Measurements from ENCODE around the gene TMEM128.

The TMEM128 gene, protein sequence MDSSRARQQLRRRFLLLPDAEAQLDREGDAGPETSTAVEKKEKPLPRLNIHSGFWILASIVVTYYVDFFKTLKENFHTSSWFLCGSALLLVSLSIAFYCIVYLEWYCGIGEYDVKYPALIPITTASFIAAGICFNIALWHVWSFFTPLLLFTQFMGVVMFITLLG

GRCh38 chr4:4248029-4248884 lies at the start of gene TMEM128:
Gene TMEM128 (minus strand): TSS chr4:4248223. CDS start chr4:4248202, 21 bp downstream.
- peak within 1 kb of the TSS; percentile 86 for H3K4me3 ChIP-seq (ENCODE audit: low read depth, low read length)

DNA sequence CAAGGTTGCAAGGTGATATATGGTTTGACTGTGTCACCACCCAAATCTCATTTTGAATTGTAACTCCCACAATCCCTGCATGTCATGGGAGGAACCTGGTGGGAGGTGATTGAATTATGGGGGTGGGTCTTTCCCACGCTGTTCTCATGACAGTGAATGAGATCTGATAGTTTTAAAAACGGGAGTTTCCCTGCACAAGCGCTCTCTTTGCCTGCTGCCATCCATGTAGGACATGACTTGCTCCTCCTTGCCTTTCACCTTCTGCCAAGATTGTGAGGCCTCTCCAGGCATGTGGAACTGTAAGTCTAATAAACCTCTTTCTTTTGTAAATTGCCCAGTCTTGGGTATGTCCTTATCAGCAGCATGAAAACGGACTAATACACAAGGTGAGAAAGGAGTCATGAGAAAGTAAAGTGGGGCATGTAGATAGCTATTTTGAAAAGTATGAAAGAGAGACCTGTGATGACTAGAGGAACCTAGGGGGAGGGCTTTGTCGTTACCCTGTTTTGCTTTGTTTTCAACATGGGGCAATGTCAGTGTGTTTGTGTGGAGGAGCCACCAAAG lies 48.3 kb upstream of the TMEM128 start:
- H3K4me3 ChIP-seq (ENCODE audit: low read depth, low read length) = no peak overlapping the region

DNA sequence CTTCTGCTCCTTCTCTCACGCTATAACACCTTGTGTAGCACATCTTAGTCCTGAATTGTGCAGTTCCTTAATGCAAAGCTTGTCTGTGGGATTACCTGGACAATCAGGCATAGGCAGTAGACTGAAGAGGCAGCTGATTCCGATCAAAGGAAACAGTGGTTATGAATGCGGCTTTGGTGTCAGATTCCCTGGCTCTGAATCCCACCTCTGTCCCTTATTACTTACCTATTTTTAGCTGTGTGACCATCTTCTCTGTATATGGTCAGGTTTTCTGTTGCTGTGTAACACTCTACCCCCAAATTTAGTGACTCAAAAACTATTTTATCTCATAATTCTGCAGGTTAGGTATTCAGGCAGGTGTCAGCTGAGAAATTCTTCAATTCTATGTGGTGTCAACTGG lies 45.3 kb upstream of the TMEM128 start:
- no peak overlapping the region for H3K4me3 ChIP-seq (ENCODE audit: low read depth, low read length)

DNA sequence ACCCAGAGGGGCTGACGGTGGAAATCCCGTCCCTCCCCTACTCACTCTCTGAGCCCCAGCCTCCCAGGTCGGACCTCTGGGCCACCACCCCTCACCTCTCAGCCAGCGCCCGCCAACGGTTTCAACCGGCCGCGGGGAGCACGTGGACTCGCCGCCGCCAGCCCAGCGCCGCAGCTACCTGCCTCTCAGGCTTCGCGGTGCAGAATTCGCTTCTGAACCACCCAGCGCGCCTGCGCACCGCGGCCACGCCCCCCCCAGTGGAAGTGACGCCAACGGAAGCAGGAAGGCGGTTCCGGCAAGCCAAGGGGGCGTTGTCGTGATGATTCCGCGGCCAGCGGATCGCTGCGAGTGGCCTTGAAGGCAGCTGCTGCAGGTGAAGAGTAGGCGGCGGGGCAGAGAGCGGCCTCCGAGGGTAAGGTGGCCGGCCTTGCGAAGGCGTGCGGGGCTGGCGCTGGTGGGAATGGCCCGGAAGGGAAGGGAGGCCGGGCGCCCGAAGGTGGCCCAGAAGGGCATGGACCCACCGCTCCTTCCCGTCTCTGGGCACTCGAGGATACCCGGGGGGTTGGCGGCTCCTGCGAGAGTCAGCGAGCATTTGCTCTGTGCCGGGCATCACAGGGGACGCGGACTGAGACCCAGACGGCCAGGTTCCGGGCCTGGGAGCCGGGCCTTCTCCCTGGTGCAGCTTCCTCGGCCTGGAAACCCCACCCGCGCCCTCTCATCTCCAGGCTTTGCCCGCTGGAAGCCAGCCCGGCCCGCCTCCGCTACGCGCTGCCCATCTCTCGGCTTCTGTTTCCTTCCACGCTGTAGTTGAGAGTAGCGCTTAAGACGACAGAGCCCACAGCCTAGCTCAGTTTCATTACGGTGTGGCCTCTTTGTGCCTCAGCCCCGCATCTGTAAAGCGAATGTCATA lies 42.2 kb upstream of the TMEM128 start, which contains the start of the genes LYAR and ZBTB49:
Gene LYAR (minus strand): TSS at position 214 of the 910 bp plus-strand sequence. CDS start 6,412 bp downstream, outside the sequence.
Gene ZBTB49 (plus strand): TSS at position 311 of the 910 bp plus-strand sequence. CDS start 9,695 bp downstream, outside the sequence.
- H3K4me3 ChIP-seq (ENCODE audit: low read depth, low read length) = peak within 1 kb of the TSS; percentile 97

DNA sequence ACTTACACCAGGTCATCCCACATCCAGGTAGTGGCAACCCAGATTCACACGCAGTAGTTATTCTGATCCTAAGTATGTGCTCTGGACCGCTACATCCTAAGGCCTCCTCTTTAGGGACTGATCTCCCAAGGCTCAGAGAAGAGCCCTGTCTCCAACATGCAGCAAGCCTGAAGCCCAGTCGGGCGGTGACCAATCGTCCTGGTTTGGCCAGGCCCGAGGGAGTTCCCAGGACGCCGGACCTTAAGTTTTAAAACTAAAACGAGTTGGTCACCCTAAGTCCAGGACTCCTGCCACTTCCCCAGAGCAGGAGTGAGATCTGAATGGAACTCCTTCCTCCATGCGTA lies 41.5 kb upstream of the TMEM128 start:
- peak overlapping the region; percentile 97 for H3K4me3 ChIP-seq (ENCODE audit: low read depth, low read length)

DNA sequence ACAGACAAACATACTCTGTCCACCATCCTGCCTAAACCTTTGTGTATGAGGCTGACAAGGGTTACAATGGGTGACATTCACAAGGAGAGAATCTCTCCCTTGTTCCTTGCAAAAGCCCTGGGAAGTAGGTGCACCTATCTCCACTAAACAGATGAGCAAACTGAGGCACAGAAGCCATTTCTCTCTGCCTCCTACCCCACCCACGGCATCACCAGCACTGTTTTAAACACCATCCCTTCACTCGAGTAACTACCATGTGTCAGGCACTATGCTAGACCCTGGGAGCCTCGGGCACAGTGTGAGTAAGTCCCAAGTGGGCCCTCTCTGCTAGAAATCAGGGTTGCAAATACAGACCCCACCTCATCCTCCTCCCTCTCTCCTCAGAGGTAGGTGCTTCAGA lies 41.0 kb upstream of the TMEM128 start:
- peak overlapping the region; percentile 97 for H3K4me3 ChIP-seq (ENCODE audit: low read depth, low read length)

- H3K4me3 ChIP-seq (ENCODE audit: low read depth, low read length) = no peak overlapping the region
Measured at GRCh38 chr4:4288098-4288497, 40.1 kb upstream of the TMEM128 start.

DNA sequence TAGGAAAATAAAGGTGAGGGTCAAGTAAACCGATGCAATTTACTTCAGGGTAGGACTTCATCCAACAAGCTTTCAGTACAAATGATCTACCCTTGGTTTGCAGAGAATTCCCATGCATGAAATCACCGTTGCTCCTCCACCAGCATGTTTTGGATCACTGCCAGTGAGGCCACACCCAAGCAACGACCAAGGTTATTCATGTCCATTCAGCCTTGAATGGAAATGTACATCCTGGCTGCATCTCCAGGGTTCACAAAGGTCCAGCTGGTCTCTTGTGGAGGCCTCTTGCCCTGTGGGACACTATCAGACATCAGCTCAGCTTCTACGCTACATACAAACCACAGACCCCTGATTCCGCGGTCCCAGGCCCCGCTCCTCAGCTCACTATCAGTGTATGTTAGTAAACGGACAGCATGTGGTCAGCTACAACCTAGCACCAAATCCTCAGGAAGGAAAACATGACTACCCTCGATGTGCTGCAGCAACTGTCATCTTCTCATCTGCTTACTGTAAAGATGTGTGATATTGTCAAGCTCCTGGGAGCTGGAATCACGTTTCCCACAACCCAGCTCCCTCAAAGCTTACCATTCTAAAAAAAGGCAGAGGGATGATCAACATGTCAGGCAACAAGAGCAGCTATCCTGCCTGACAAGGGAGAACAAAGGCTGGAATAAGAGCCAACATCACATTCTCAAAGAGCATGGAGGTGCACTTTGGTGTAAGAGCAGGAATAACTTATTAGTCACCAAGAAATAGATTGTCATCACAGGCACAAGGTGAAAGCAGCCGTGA lies 37.0 kb upstream of the TMEM128 start:
- no peak overlapping the region for H3K4me3 ChIP-seq (ENCODE audit: low read depth, low read length)

GRCh38 chr4:4281787-4282186 lies 33.8 kb upstream of the TMEM128 start:
- H3K4me3 ChIP-seq (ENCODE audit: low read depth, low read length) = no peak overlapping the region

DNA sequence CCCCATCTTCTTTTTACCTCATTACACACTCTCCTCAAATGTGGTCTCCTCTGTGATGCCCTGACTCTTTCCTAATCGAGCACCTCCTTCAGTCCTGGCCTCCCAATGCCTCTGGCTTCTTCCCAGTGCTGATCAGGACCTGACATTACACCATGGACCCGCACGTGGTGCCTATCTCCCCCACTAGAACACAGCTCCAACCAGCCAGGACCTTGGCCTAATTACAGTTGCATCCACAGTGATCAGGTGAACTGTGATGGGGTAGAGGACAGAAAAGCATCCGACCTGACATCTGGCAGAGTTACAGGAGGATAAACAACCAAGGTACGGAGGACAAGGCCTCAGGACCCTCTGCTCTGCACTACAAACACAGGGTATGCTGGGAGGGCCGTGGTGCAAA lies 29.5 kb upstream of the TMEM128 start:
- no peak overlapping the region for H3K4me3 ChIP-seq (ENCODE audit: low read depth, low read length)

- no peak overlapping the region for H3K4me3 ChIP-seq (ENCODE audit: low read depth, low read length)
Measured at GRCh38 chr4:4274226-4274625, 26.2 kb upstream of the TMEM128 start.

- no peak overlapping the region for H3K4me3 ChIP-seq (ENCODE audit: low read depth, low read length)
Measured at GRCh38 chr4:4271912-4272311, 23.9 kb upstream of the TMEM128 start.

DNA sequence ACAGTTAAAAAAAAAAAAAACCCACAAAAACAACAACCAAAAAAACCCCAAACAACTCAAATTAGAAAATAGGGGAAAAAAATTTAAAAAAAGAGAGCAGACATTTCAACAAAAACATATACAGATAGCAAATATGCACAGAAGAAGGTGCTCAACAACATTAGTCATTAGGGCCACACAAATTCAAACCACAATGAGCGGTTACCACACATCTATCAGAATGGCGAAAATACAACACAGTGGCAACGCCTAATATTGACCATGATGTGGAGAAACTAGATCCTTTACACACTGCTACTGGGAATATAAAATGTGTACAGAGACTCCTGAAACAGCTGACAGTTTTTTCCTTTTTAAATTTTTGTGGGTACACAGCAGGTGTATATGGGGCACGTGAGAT lies 22.5 kb upstream of the TMEM128 start:
- H3K4me3 ChIP-seq (ENCODE audit: low read depth, low read length) = no peak overlapping the region

- H3K4me3 ChIP-seq (ENCODE audit: low read depth, low read length) = no peak overlapping the region
Measured at GRCh38 chr4:4269856-4270255, 21.8 kb upstream of the TMEM128 start.

- no peak overlapping the region for H3K4me3 ChIP-seq (ENCODE audit: low read depth, low read length)
Measured at GRCh38 chr4:4269331-4269731, 21.3 kb upstream of the TMEM128 start.

DNA sequence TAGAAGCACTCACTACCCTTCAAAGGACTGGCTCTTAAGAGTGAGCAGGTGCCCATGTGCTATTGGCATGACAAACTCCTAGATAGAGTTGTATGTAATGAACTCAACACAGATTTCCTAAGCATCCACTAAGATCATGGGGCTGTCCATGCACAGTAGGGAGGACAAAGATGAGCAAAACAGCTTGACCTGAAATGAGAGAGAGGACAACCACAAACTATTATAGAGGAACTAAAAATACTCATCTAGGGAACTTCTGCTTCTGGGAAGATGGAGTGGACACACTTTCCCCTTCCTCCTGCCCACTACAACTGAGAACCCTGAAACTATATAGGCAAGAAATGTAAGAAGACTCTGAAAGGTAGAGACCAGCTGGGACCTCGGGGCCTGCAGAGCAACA lies 20.8 kb upstream of the TMEM128 start:
- no peak overlapping the region for H3K4me3 ChIP-seq (ENCODE audit: low read depth, low read length)

DNA sequence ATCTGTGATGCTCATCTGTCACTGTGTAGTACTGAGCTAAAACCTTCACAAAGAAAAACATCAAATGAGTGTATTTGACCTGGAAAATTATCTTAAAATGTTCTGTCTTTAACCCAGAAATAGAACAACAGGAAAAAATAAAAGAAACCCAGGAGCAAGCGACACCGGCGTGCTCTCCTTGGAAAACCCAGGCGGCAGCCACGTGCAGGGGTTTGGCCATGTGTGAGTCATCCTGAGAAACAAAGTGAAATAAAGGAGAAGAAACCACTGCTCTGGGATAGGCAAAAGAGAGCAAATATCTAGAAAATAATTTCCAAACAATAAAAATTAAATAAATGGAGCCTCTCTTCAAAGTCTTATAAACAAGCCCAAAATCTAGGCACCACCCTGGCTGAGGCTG lies 20.0 kb upstream of the TMEM128 start:
- H3K4me3 ChIP-seq (ENCODE audit: low read depth, low read length) = no peak overlapping the region

- no peak overlapping the region for H3K4me3 ChIP-seq (ENCODE audit: low read depth, low read length)
Measured at GRCh38 chr4:4260185-4260751, 12.2 kb upstream of the TMEM128 start.

DNA sequence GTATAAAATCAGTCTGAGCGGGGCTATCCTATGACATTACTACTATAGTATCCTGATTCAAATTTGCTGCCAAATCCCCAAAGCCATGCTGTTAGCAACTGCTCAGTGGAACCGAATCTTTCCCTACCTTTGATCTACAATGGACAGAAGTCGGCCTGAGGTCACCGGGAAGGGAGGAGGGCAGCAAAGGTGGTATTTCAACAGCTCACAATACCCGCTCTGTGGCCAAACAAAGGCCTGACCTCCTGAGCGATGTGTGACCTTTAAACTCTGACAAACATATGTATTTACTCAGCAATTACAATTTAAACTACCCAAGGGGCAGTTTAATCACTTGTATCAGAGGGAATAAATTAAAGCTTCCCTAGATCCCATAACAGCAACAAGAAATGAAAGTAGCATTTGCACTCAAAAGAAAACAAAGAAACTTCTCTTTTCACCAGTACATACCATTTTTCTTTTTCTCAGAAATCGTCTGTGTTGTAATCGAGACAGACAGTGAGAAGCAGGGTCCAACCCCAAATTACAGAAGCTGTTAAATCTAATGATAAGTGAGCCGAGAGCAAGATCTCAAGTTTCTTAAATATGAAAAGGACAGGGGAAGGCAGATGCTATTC lies 11.6 kb upstream of the TMEM128 start:
- H3K4me3 ChIP-seq (ENCODE audit: low read depth, low read length) = no peak overlapping the region

Data from iPS-11a (cell line).